ENCODE measurements around the gene SYNE3. TPM values are rescaled to one million over a fixed set of nuclear protein-coding genes. Genes with fewer than 3 reads are reported as not detected.
A peak's percentile ranks its signal among the peaks of the same experiment; 100 is the strongest.

The SYNE3 gene
- total RNA-seq, 5 donors from 2014 or later (not counting 1 experiment from before 2014, with no cell fraction given) = 55.6 to 92.3 (median 77.8) TPM

GRCh38 chr14:95541346-95541745, 24.9 kb upstream of the SYNE3 start:
- WGBS (ENCODE audit: insufficient coverage) = no CpG with 5 or more reads among the region's 4 CpGs
- no peak overlapping the region for H3K4me3 ChIP-seq (ENCODE audit: control insufficient read depth in 1 of 2, extremely low read depth in 1 of 2, low read length in 1 of 2)
- no peaks in the 10 kb centered on the region for H3K27me3 ChIP-seq (replicated peaks in 1 of 2; ENCODE audit: control insufficient read depth in 2 of 2, extremely low read depth in 1 of 2, insufficient read depth in 2 of 2, low read length in 1 of 2)
- H3K9me3 Mint-ChIP-seq = no peaks in the 10 kb centered on the region
- H3K4me1 ChIP-seq (ENCODE audit: control insufficient read depth in 1 of 2, extremely low read depth in 1 of 2, insufficient read depth in 2 of 2, low read length in 2 of 2) = peaks cover 6 to 10% of the 10 kb centered on the region in 2 experiments
- H3K27me3 Mint-ChIP-seq = no peaks in the 10 kb centered on the region
- ATAC-seq (replicated peaks in 1 of 4) (no peak), DNase-seq (no peak)
- ChIA-PET POLR2A (no interaction called here), CTCF (interaction anchor here (0.5 to 1.0 kb wide), 2 partner anchors 99 to 300 kb away, joined by 4 to 11 read pairs; no protein-coding TSS in a partner anchor)
- no peak overlapping the region for H3K27ac ChIP-seq (ENCODE audit: low read length)
- H3K4me3 Mint-ChIP-seq = no peak overlapping the region
- H3K27ac Mint-ChIP-seq = no peak overlapping the region
- H3K36me3 ChIP-seq (ENCODE audit: control insufficient read depth in 2 of 2, extremely low read depth in 1 of 2, insufficient read depth in 1 of 2, low read length in 1 of 2) = peaks cover 0 to 7% of the 10 kb centered on the region in 2 donors
- peaks cover 10% of the 10 kb centered on the region for H3K36me3 Mint-ChIP-seq
- peaks cover 44 to 48% (median 47%) of the 10 kb centered on the region in 3 donors for H3K4me1 Mint-ChIP-seq
- no peaks in the 10 kb centered on the region for H3K9me3 ChIP-seq

- no peak overlapping the region for H3K27ac ChIP-seq (ENCODE audit: low read length)
- peaks cover 52 to 58% (median 54%) of the 10 kb centered on the region in 3 donors for H3K4me1 Mint-ChIP-seq
- no peak overlapping the region for H3K4me3 ChIP-seq (ENCODE audit: control insufficient read depth in 1 of 2, extremely low read depth in 1 of 2, low read length in 1 of 2)
Observed at GRCh38 chr14:95540236-95540855, 23.9 kb upstream of the SYNE3 start.

GRCh38 chr14:95538801-95539509, 22.5 kb upstream of the SYNE3 start:
- CTCF ChIA-PET = interaction anchor here in 1 of 2 donors (0.6 kb wide), 1 partner anchor 108 kb away, joined by 3 read pairs; no protein-coding TSS in a partner anchor
- Mint-ChIP-seq H3K27me3 (no peaks in the 10 kb centered on the region), H3K36me3 (no peaks in the 10 kb centered on the region), H3K9me3 (no peaks in the 10 kb centered on the region), H3K4me1 (peaks cover 53 to 60% (median 59%) of the 10 kb centered on the region in 3 donors), H3K4me3 (no peak overlapping the region), H3K27ac (no peak overlapping the region)
- H3K36me3 ChIP-seq (ENCODE audit: control insufficient read depth in 2 of 2, extremely low read depth in 1 of 2, insufficient read depth in 1 of 2, low read length in 1 of 2) = peaks cover 0 to 1% of the 10 kb centered on the region in 2 donors
- ATAC-seq (replicated peaks in 1 of 4) (no peak), DNase-seq (no peak)
- H3K4me3 ChIP-seq (ENCODE audit: control insufficient read depth in 1 of 2, extremely low read depth in 1 of 2, low read length in 1 of 2) = no peak overlapping the region
- H3K27ac ChIP-seq (ENCODE audit: low read length) = no peak overlapping the region
- POLR2A ChIA-PET = no interaction called here
- no peaks in the 10 kb centered on the region for H3K9me3 ChIP-seq
- H3K27me3 ChIP-seq (replicated peaks in 1 of 2; ENCODE audit: control insufficient read depth in 2 of 2, extremely low read depth in 1 of 2, insufficient read depth in 2 of 2, low read length in 1 of 2) = no peaks in the 10 kb centered on the region
- 100% methylated on average over 2 of the region's 14 CpGs for WGBS (ENCODE audit: insufficient coverage)
- peaks cover 10 to 21% of the 10 kb centered on the region in 2 experiments for H3K4me1 ChIP-seq (ENCODE audit: control insufficient read depth in 1 of 2, extremely low read depth in 1 of 2, insufficient read depth in 2 of 2, low read length in 2 of 2)

More at GRCh38 chr14:95540236-95540855, 23.9 kb upstream of the SYNE3 start:
- H3K27me3 Mint-ChIP-seq = no peaks in the 10 kb centered on the region
- POLR2A ChIA-PET = no interaction called here
- Histone ChIP-seq H3K27me3 (replicated peaks in 1 of 2; ENCODE audit: control insufficient read depth in 2 of 2, extremely low read depth in 1 of 2, insufficient read depth in 2 of 2, low read length in 1 of 2) (no peaks in the 10 kb centered on the region), H3K4me1 (ENCODE audit: control insufficient read depth in 1 of 2, extremely low read depth in 1 of 2, insufficient read depth in 2 of 2, low read length in 2 of 2) (peaks cover 10 to 20% of the 10 kb centered on the region in 2 experiments), H3K36me3 (ENCODE audit: control insufficient read depth in 2 of 2, extremely low read depth in 1 of 2, insufficient read depth in 1 of 2, low read length in 1 of 2) (peaks cover 0 to 7% of the 10 kb centered on the region in 2 donors), H3K9me3 (no peaks in the 10 kb centered on the region)
- WGBS (ENCODE audit: insufficient coverage) = 83% methylated on average over 1 of the region's 6 CpGs
- H3K27ac Mint-ChIP-seq = no peak overlapping the region
- DNase-seq = no peak
- CTCF ChIA-PET = interaction anchor here in 1 of 2 donors (0.5 to 1.0 kb wide), 2 partner anchors 12 to 98 kb away, joined by 4 to 5 read pairs; no protein-coding TSS in a partner anchor
- no peaks in the 10 kb centered on the region for H3K9me3 Mint-ChIP-seq
- H3K36me3 Mint-ChIP-seq = peaks cover 10% of the 10 kb centered on the region
- H3K4me3 Mint-ChIP-seq = no peak overlapping the region
- ATAC-seq (replicated peaks in 1 of 4) = no peak

- Mint-ChIP-seq H3K27me3 (no peaks in the 10 kb centered on the region), H3K4me1 (peaks cover 67 to 75% (median 73%) of the 10 kb centered on the region in 3 donors), H3K9me3 (no peaks in the 10 kb centered on the region), H3K4me3 (peak overlapping the region; percentile 18 to 92 (median 44)), H3K36me3 (peaks cover 2% of the 10 kb centered on the region), H3K27ac (no peak overlapping the region)
- WGBS (ENCODE audit: insufficient coverage) = 96% methylated on average over 5 of the region's 9 CpGs
- Histone ChIP-seq H3K27me3 (replicated peaks in 1 of 2; ENCODE audit: control insufficient read depth in 2 of 2, extremely low read depth in 1 of 2, insufficient read depth in 2 of 2, low read length in 1 of 2) (no peaks in the 10 kb centered on the region), H3K4me3 (ENCODE audit: control insufficient read depth in 1 of 2, extremely low read depth in 1 of 2, low read length in 1 of 2) (no peak overlapping the region), H3K36me3 (ENCODE audit: control insufficient read depth in 2 of 2, extremely low read depth in 1 of 2, insufficient read depth in 1 of 2, low read length in 1 of 2) (peaks cover 0 to 2% of the 10 kb centered on the region in 2 donors), H3K27ac (ENCODE audit: low read length) (no peak overlapping the region), H3K4me1 (ENCODE audit: control insufficient read depth in 1 of 2, extremely low read depth in 1 of 2, insufficient read depth in 2 of 2, low read length in 2 of 2) (peaks cover 23 to 29% of the 10 kb centered on the region in 2 experiments), H3K9me3 (no peaks in the 10 kb centered on the region)
- CTCF ChIA-PET = interaction anchor here (0.7 to 1.0 kb wide), 2 partner anchors 10 to 14 kb away, joined by 4 to 8 read pairs; no protein-coding TSS in a partner anchor
- ATAC-seq (replicated peaks in 1 of 4) (no peak), DNase-seq (no peak)
- POLR2A ChIA-PET = no interaction called here
Observed at GRCh38 chr14:95537298-95538089, 21.0 kb upstream of the SYNE3 start.

- peaks cover 29 to 32% of the 10 kb centered on the region in 2 experiments for H3K4me1 ChIP-seq (ENCODE audit: control insufficient read depth in 1 of 2, extremely low read depth in 1 of 2, insufficient read depth in 2 of 2, low read length in 2 of 2)
- H3K4me3 Mint-ChIP-seq = peak overlapping the region; percentile 92 to 95 (median 95)
- DNase-seq (no peak), ATAC-seq (replicated peaks in 1 of 4) (no peak)
- H3K36me3 Mint-ChIP-seq = peaks cover 7% of the 10 kb centered on the region
- H3K27me3 ChIP-seq (replicated peaks in 1 of 2; ENCODE audit: control insufficient read depth in 2 of 2, extremely low read depth in 1 of 2, insufficient read depth in 2 of 2, low read length in 1 of 2) = no peaks in the 10 kb centered on the region
- H3K27me3 Mint-ChIP-seq = no peaks in the 10 kb centered on the region
- 25% methylated on average over 1 of the region's 5 CpGs for WGBS (ENCODE audit: insufficient coverage)
- POLR2A ChIA-PET = interaction anchor here in 1 of 2 donors (0.6 kb wide), 1 partner anchor 74 kb away, joined by 3 read pairs; no protein-coding TSS in a partner anchor
- H3K36me3 ChIP-seq (ENCODE audit: control insufficient read depth in 2 of 2, extremely low read depth in 1 of 2, insufficient read depth in 1 of 2, low read length in 1 of 2) = peaks cover 0 to 2% of the 10 kb centered on the region in 2 donors
- H3K27ac Mint-ChIP-seq = no peak overlapping the region
- no peaks in the 10 kb centered on the region for H3K9me3 Mint-ChIP-seq
- no peak overlapping the region for H3K4me3 ChIP-seq (ENCODE audit: control insufficient read depth in 1 of 2, extremely low read depth in 1 of 2, low read length in 1 of 2)
- peaks cover 71 to 78% (median 76%) of the 10 kb centered on the region in 3 donors for H3K4me1 Mint-ChIP-seq
- CTCF ChIA-PET = interaction anchor here in 1 of 2 donors (0.5 to 1.0 kb wide), 3 partner anchors 13 to 110 kb away, joined by 3 to 4 read pairs (median 3); no protein-coding TSS in a partner anchor
- no peaks in the 10 kb centered on the region for H3K9me3 ChIP-seq
- H3K27ac ChIP-seq (ENCODE audit: low read length) = no peak overlapping the region
Observed at GRCh38 chr14:95536671-95537070, 20.2 kb upstream of the SYNE3 start.
